ENCODE results near the gene TGM2.

Gene TGM2

DNA sequence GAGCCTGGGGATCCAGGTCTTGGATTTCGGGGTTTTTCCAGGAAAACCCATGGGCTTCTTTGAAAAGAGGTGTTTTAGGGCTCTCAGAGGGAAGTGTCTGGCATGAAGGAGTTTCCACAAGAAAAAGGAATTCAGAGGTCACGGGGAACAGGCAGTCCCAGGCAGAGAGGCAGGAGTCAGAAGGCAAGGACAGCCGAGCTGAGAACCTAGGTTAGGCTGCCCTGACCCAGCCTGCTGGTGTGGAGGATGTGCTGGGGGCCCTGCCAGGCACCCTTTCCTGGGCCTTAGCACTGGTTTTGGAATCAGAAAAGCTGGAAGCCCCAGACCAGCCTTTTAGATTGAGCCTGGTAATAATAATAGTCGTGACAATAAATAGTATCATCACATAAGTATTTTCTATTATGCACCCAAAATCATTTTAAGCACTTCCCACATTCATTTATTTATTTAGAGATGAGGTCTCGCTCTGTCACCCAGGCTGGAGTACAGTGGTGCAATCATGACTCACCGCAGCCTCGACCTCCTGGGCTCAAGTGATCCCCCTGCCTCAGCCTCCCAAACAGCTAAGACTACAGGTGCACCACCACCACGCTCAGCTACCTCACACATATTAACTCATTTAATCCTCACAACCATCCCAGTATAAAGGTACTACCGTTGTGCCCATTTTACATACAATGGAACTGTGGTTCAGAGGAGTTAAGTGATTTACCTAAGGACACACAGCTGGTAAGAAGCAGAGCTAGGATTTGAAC lies 19.9 kb downstream of the TGM2 start:
- no peak for DNase-seq (ENCODE audit: low read depth in 3 of 3)

DNA sequence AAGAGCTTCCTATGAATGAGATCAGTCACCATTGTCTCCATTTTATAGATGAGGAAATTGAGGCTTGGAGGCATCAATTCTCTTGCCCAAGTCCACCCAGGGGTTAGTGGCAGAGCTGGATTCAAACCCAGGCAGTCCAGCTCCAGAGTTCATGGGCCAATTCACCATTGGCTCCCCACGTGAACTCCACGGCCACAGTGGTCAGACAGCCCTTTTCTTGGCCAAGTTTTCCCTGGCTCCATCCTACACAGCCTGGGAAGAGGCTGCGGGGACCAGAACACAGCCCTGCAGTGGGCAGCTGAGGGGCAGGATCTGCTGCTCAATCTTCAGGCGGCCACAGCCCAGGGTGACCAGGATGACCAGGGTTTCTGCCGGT lies 20.5 kb downstream of the TGM2 start:
- no peak for DNase-seq (ENCODE audit: low read depth in 3 of 3)

DNA sequence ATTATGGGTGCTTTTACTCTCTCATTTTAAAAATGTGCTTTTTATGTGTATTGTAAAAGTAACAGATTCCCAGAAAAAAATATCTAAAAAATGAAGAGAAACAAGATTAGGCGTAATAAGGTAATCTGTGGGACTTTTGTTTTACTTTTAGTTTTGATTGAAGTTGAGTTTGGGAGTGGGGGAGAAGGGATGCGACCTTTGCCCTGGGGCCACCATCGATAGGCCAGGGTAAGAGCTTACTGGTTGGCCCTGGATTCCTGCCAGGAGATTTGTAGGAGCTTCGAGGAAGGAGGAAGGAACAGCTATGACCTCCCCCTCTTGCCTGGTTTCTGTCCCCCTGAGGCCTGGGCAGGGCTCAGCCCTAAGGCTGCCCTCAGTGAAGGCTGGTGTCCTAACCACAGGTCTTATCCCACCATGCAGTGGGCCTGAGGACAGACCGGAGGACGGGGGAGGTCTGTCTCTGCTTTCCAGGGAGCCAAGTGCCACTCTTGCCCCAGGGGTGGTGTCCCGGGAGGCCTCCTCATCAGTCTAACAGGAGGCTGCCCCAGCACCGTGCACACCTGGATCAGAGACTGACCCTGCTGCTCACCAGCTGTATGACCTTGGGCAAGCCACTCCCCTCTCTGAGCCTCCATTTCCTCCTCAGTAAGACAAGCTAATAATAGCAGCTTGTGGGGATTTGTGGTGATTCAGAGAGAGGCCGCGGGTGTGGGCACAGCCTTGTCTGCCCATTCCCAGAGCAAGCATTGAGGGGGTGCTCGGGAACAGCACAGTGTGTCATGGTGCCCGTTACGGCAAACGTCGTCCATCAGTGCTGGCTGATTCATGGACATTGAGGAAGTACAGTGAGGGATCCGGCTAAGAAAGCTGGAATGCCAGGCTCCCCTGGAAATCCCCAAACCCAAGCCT lies 21.2 kb downstream of the TGM2 start:
- no peak for DNase-seq (ENCODE audit: low read depth in 3 of 3)

DNA sequence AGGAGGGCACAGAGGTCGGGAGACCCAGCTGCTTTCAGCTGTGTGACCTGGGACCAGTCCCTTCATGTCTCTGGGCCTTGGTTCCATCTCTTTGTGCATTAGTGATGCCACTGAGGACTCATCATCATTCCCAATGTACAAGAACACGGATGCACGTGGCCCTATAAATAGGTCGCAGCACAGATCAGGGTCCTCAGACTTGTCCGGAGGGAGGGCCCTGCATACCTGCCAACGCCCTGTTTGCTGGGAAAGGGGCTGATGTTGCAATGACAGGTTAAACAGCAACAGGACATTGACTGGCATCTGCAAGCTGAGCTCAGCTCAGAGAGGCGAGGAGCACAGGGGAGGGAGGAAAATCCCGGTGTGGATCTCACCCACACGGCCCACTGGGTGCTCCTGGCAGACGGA lies 21.8 kb downstream of the TGM2 start:
- DNase-seq (ENCODE audit: low read depth in 3 of 3), result no peak

DNA sequence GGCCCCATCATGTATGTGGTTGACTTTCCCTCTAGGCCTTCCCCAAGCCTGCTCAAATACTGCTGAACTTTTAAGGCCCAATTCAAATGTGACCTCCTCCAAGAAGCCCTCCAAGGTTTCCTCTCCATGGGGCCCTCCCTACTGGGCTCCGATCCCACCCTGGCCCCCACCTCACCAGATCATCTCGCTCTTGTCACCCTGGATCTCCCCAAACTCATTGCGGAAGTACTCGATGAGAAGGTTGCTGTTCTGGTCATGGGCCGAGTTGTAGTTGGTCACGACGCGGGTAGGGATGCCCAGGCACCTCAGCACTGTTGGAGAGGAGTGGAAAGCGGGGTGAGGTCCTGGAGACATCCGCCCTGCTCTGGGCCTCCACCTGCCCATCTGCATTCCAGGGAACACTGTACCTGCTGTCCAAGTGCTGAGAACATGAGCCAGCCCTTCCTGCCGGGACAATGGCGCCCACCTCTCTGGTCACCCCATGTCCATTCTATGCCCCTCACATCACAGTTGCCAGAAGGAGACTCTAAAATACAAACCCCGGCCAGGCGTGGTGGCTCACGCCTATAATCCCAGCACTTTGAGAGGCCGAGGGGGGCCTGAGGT lies 23.1 kb downstream of the TGM2 start:
- DNase-seq (ENCODE audit: low read depth in 3 of 3), result no peak

DNA sequence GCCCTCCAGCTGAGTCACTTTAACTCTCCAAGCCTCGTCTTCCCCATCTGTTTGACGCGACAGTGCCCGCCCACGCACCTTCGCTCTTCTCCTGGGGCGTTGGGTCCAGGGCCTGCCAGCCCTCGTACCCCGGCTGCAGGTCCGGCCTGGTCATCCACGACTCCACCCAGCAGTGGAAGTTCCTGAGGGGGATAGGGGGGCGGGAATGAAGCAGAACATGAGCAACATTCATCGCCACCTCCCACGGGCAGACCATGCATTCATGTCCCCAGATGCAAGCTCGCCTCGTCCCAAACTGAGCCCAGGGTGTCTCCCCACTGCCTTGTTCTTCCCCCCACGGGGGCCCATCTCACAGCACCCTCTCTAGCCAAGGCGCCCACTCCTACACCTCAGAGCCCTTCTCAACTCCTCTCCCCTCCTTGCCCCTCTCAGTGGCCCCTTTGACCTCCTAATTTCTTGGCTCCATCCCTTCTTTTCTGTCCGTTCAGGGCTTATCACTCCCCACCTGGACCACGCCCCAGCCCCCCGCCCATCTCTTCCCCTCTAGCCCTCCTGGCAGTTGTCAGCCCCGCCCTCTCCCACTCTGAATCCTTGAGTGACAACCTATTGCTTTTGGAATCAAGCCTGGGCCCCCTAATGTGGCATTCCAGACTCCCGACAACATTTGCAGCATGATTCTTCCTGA lies 23.7 kb downstream of the TGM2 start:
- DNase-seq (ENCODE audit: low read depth in 3 of 3), result no peak

DNA sequence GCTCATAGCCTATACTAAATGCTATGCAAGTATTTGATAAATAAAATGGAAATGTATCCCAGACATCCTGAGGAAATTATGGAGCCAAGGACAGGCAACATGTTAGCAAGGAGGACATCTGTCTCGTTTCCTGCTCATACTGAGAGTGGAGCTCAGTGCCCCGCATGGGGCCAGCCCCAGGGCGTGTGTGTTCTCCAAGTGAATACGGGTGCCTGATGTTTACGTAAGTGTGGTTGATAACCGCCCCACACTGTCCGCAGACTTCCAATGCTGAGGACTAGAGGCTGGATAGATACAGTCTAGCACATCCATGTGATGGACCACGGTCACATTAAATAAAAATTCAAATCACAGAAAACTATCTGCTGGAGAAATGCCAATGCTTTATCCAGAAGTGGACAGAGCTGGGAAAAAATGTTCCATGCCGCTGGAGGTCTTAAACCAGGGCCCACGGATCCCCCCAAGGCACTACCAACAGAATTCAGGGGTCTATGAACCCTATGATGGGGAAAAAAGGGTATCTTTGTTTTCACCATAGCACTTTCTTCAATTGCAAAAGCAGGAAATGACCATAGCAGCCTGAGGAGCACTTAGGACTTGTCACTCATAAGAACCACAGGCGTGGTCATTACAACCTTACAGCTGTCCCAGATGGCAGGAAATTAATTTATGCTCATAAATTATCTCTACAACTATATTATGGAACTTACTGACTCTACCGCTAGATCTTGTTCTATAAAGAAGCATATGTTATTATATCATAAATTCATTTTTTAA lies 24.9 kb downstream of the TGM2 start:
- no peak for DNase-seq (ENCODE audit: low read depth in 3 of 3)

DNA sequence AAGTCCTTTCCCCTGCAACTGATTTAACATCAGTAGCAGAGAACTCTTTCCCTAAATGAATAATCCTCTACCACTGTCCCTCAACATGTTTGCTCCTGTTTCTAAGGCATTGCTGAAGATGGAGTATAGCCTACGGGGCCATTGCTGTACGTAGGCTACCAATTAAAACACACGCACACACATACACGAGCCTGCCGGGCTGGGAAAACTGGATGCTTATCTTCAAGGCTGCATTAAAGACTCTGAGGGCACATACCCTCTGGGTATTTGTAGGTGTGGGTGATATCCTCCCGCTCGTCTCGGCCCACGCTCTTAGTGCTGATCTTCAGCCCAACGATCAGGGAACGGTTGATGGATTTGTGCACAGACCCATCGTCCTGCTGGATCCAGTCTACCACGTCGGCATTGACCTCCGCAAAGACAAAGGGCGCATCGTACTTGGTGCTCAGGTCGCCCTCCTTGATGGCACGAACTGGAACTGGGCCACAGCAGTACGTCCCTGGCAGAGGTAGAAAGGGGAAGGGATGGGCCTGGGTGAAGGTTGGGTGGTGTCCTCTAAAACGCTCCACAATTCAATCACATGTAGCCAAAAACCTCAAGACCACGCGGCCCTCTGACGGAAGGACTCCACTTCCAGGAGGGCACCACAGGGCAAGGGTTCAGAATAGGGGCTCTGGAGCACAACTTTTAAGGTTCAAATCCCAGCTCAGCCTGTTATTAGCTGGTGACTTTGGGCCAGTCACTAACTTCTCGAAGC lies 25.7 kb downstream of the TGM2 start:
- no peak for DNase-seq (ENCODE audit: low read depth in 3 of 3)

DNA sequence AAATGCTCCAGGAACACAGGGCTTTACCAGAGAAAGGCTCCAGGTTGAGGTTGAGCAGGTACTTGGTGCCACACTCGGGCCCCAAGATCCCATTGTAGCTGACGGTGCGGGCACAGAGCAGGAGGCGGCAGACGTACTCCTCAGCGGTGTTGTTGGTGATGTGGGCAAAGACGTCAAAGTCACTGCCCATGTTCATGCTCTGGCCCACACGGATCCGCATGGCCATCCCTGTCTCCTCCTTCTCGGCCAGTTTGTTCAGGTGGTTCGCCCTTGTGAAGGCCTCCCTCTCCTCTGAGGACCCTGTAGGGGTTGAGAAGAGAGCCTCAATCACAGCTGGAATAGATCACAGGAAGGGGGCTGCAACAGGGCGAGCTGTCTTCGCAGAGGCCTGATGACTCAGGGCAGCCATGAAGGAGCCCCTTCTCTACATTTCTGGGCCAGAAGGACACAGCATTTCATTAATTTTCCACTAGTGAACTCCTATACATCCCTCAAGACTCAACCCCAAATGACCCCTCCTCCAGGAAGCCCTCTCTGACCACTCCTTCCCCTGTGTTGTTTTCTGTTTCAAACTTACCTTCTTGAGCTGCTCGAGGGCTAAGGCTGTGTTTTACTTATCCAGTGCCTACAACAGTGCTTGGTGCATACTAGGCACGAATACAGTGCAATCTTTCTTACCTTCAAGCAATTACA lies 26.8 kb downstream of the TGM2 start:
- no peak for DNase-seq (ENCODE audit: low read depth in 3 of 3)

DNA sequence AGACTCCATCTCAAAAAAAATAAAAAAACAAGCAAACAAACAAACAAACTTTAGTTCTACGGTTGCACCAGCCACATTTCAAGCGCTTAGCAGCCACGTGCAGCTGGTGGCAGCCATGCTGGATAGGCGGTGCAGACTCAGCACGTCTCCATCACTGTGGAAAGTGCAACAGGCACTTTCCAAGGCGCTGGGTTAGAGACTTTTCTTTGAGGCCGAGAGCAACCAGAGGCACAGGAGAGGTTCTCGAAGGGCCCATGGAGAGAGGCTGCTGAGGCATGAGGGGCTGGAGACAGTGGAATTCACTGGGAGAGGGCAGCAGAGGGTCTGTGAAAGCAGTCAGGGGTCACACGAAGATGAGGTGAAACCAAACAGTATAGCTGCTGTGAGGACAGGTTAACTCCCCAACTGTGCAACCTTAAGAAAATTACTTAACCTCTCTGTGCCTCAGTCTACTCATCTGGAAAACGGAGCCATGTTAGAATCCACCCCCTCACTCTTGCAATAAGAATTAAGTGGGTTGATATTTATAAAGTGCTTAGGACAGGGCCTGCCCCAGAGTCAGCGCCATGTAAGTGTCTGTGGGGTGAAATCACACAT lies 27.5 kb downstream of the TGM2 start:
- no peak for DNase-seq (ENCODE audit: low read depth in 3 of 3)

DNA sequence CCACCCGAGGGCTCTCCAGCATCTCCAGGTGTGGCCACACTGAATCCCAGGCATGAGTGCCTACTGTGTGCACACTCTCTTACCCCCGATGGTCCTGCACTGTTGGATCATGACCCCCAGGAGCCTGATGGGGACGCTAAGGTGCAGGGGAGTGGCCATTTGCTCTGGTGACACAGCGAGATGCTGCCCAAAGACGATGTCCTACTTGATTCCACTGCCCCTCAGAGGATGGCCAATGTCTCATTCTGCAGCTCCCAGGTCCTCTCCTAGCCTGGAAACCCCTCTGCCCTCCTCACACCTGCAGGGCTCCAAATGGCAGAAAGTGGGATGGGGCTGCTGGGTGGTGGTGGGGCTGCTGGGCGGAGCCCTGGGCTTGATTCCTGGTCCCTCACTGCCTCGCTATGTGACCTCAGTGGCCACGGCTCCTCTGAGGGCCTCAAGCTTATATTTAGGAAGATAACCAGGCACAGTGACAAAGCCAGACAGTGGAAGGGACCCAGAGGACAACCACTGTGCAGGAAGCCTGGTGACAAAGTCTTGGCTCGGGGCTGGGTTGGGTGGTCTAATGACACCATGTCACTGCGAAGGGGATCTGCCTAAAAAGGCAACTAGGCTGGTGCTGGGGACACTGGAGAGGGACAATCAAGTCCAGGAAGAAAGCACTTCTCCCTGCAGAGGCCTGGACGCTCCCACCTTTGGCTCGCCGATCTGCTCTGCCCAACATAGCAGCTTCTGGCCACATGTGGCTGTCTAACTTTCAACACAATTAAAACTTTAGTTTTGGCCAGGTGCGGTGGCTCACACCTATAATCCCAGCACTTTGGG lies 28.4 kb downstream of the TGM2 start:
- DNase-seq (ENCODE audit: low read depth in 3 of 3), result no peak

DNA sequence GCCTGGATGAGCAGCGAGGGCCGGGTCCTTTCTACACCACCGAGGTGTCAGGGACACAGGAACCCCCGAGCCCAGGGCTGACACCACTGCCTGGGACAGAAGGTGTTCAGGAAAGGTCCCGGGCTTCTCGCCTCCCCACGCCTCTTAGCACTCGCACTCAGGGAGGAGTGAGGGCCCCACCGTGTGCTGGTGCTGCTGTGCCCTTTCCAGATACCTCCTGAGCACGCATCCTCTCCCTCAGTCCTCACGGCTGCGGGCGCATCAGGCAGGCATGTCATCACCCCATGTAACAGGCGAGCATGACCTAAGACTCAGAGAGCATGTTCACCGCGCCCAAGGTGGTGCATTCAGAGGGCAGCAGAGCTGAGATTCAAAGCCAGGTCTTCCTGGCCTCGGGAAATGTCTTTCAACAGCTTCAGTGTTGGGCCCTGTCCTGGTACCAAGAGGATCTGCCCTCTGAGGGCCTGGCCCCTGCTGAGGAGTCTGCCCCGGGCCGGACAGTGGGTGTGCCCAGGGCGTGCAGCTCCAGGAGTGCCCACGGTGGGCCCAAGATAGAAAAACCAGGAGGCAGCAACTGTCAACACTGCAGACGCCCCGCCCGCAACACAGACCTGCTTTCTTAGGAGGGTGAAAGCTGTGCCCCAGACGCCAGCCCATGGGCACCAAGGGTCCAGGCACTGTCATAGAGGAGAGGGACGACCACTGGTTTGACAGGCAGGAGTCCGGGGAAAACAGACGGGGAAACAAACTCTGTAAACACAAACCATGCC lies 29.2 kb downstream of the TGM2 start:
- no peak for DNase-seq (ENCODE audit: low read depth in 3 of 3)

DNA sequence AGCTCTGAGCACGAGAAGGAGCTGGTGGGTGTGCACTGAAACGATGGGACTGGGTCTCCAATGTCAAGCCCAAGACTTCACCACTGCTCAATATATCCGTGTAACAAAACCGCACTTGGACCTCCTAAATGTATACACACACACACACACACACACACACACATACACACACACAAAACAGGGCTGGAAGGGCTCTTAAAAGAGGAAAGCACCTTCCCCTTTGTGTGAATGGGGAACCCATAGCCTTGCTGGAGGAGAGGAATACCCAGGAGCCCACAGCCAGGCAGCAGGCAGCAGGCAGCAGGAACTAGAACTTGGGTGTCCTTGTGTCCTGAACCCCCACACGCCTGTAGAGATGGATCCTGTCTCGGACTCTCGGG lies 29.8 kb downstream of the TGM2 start:
- no peak for DNase-seq (ENCODE audit: low read depth in 3 of 3)

DNA sequence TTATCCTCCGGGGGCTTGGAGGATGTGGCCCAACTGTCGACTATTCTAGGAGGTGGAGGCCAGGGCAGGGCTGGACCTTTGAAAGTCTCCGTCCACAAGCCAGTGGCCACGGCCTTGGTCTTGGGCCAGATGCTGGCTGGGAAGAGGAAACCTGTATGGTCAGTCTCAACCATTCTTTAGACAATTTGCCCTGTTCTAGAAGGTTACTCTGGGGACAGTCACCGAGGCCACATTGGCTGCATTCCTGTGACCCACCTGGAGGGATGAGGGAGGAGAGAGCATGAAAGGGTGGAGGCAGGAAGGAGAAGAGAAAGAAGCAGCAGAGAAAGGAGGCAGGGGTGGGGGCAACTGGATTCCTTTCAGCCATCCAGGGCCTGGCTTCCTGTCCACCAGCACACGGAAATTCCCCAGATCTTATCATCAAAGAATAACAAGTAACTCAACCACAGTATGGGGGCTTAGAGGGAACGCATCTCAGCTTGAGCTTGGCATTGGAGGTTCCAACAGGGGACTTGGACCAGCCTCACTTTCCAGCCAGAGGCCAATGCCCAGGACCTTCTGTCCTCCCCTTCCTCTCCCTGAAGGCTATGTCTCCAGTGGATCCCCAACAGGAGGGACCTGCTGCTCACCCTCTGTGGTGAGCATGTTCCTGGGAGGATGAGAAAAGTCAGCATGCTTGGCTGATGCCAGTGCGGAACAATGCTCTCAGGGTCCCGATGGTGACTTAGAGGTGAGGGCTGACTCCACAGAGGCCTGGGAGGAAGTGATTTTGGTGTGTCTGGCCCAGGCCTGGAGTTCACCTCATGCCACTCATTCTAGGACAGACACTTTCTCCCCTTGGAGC lies 30.4 kb downstream of the TGM2 start:
- no peak for DNase-seq (ENCODE audit: low read depth in 3 of 3)

DNA sequence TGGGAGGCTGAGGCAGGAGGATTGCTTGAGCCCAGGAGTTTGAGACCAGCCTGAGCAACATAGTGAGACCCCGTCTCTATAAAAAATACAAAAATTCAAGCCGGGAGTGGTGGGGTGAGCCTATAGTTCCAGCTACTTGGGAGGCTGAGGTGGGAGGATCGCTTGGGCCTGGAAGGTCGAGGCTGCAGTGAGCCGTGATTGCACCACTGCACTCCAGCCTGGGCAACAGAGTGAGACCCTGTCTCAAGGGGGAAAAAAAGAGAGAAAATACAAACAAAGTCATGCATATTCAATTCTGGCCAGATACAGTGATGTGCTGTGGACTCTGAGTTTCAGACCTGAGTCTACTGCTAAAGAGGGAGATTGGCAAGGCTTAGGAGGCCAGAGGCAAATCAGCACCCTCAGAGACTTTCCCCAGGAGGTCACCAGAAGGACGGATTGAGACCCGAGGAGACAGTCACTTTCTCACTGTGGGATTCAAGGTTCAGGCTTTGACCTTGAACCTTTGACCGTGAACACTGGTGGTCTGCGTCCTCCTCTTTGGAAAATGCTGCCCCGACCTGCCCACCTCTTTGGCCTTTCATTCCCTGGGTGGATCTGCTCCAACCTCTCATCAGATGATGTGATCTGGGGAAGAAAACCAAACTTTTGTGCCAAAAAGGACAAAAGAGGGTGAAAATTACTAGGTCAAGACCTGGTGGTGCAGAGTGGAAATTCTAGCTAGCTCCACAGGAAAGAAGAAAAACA lies 31.2 kb downstream of the TGM2 start:
- no peak for DNase-seq (ENCODE audit: low read depth in 3 of 3)

DNA sequence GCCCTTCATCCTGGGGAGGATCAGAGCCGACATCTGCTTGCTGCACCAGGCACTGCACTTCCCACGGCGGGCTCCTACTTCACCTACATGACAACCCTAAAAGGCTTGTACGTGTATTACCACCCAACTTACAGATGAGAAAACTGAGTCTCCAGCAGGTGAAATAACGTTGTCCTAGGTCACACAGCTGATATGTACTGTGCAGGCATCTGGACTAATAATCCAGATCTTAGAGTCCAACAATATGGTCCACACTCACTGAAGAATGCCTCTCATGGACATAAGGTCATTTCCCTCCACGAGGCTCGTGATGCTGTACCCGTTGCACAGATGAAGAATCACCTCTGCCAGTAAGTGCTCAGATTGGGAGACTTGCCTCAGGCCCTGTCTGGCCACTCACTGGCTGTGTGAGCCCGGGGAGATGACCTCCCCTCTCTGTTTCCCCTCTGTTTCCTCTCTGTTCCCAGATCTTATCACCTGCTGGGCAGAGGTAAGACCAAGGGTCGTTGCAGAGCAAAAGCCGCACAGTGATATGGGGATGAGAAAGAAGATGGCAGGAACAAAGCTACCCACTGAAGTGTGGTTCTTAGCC lies 32.1 kb downstream of the TGM2 start:
- no peak for DNase-seq (ENCODE audit: low read depth in 3 of 3)
